ENCODE measurements around the gene MAST1. TPM values are rescaled to one million over a fixed set of nuclear protein-coding genes. Genes with fewer than 3 reads are reported as not detected.
A peak's percentile ranks its signal among the peaks of the same experiment; 100 is the strongest.

Gene MAST1
- polyA plus RNA-seq, 5 donors = 1.6 to 2.1 (median 2.0) TPM

DNA sequence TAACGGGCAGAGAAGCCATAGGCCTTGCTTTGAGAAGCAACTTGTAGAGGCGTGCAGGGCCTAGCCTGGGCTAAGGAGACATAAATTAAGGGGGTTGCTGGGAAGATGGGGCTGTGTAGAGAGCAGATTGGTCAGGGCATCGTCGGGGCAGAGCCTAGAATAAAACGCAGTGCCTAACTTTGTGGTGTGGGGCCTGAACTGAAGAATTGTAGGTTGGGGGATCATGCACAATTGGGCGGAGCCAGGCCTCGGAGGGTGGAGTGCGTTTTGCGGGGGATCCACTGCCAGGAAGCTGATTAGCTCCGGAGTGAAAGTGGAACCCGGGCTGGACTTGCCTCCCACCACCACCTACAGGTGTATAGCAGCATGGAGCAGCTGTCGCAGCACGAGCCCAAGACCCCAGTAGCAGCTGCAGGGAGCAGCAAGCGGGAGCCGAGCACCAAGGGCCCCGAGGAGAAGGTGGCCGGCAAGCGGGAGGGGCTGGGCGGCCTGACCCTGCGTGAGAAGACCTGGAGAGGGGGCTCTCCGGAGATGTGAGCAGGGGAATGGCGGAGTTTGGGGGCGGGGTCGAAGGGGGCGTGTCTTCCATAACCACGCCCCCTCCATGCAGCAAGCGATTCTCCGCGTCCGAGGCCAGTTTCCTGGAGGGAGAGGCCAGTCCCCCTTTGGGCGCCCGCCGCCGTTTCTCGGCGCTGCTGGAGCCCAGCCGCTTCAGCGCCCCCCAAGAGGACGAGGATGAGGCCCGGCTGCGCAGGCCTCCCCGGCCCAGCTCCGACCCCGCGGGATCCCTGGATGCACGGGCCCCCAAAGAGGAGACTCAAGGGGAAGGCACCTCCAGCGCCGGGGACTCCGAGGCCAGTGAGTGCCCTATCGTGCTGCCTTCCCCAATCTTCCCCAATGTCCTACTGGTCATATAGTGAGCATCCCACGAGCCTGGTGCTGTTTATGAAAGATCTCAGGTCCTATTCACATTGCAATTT, 29.1 kb downstream of the MAST1 start:
- DNase-seq = peak; percentile 69 to 73

DNA sequence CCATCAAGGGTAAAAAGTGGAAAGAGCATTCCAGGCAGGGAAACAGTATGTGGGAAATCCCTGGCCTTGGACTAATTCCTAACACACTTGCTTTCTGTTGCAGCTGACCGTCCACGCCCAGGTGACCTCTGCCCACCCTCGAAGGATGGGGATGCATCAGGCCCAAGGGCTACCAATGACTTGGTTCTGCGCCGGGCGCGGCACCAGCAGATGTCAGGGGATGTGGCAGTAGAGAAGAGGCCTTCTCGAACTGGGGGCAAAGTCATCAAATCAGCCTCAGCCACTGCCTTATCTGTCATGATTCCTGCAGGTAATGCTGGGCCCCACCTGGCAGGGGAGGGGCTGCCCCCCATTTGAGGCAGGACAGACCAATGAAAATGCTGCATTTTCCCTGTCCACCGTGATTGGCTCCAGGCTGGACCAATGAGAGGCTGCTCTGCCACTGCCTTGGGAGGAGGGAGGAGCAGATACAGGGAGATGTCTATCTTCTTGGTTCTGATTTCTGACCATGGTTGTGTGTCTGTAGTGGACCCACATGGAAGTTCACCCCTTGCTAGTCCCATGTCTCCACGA, 30.3 kb downstream of the MAST1 start:
- DNase-seq = no peak

DNA sequence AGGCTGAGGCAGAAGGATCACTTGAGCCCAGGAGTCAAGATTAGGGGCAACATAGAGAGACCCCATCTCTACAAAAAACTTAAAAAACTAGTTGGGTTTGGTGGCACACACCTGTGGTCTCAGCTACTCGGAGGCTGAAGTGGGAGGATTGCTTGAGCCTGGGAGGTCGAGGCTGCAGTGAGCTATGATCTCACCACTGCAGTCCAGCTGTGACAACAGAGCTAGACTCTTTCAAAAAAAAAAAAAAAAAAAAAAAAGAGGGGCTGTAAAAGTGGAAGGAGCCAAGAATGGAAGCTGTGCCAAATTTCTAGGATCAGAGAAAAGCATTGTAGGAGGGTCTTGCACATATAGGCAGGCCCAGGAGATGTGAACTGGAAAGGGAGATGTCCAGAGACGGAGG, 33.4 kb downstream of the MAST1 start:
- no peak for DNase-seq

DNA sequence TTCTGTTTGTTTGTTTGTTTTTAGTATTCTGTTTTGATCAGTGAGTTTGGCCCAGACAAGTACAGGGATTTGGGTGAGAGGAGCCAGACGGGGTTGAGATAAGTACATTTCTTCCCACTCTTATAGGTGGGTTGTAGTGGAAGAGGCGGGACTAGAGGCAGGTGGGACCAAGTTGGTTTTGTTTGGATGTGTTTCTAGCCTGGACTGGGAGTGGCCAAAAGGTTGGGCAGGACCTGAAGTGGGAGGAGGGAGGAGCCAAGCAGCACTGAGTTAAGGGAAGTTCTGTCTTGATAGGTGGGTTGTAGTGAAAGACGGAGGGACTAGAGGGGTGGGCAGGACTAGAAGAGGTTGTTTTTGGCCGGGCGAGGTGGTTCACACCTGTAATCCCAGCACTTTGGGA, 33.9 kb downstream of the MAST1 start:
- no peak for DNase-seq

DNA sequence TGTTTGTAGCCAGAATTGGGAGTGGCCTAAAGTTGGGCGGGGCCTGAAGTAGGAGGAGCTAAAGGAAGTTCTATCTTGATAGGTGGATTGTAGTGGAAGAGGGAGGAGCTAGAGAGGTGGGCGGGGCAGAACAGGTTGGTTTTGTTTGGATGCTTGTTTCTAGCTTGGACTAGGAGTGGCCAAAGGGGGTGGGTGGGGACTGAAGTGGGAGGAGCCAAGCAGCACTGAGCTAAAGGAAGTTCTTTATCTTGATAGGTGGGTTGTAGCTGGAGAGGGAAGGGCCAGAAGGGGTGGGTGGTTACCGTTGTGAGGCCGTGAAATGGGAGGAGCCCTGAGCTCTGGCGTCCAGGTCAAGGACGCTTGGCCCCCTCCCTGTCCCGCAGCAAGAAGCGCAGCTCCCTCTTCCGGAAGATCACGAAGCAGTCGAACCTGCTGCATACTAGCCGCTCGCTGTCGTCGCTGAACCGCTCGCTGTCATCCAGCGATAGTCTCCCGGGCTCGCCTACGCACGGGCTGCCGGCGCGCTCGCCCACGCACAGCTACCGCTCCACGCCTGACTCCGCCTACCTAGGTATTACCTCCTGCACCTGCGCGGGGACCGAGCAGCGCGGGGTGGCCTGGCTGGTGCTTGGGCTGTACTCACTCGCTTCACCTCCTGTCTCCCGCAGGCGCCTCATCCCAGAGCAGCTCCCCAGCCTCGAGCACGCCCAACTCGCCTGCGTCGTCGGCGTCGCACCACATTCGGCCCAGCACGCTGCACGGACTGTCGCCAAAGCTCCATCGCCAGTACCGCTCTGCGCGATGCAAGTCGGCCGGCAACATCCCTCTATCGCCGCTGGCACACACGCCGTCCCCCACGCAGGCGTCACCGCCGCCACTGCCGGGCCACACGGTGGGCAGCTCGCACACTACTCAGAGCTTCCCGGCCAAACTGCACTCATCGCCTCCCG, 34.9 kb downstream of the MAST1 start:
- DNase-seq = no peak

DNA sequence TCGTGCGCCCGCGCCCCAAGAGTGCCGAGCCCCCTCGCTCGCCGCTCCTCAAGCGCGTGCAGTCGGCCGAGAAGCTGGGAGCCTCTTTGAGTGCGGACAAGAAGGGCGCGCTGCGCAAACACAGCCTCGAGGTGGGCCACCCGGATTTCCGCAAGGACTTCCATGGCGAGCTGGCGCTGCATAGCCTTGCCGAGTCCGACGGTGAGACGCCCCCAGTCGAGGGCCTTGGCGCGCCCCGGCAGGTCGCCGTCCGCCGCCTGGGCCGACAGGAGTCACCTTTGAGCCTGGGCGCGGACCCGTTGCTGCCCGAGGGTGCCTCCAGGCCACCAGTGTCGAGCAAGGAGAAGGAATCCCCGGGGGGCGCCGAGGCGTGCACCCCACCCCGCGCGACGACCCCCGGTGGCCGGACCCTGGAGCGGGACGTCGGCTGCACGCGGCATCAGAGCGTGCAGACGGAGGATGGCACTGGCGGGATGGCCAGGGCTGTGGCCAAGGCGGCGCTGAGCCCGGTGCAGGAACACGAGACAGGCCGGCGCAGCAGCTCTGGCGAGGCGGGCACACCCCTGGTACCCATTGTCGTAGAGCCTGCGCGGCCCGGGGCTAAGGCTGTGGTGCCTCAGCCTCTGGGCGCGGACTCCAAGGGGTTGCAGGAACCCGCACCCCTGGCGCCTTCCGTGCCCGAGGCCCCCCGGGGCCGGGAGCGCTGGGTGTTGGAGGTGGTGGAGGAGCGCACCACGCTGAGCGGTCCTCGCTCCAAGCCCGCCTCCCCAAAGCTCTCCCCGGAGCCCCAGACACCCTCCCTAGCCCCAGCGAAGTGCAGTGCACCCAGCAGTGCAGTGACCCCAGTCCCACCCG, 35.8 kb downstream of the MAST1 start:
- DNase-seq = no peak

DNA sequence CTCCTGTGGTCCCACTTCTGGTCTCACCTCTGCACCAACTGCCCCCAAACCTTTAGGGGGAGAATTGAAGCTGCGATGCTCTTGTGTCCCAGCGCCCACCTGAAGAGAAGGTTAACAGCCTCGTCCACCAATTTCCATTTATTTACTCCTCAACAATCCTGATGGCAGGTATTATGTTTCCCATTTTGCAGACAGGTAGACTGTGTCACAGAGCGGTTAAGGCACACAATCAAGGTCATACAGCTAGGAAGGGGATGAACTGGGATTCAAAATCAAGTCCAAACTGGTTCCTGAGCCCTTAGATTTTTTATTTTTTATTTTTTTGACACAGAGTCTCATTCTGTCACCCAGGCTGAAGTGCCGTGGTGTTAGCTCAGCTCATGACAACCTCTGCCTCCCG, 36.8 kb downstream of the MAST1 start:
- no peak for DNase-seq

DNA sequence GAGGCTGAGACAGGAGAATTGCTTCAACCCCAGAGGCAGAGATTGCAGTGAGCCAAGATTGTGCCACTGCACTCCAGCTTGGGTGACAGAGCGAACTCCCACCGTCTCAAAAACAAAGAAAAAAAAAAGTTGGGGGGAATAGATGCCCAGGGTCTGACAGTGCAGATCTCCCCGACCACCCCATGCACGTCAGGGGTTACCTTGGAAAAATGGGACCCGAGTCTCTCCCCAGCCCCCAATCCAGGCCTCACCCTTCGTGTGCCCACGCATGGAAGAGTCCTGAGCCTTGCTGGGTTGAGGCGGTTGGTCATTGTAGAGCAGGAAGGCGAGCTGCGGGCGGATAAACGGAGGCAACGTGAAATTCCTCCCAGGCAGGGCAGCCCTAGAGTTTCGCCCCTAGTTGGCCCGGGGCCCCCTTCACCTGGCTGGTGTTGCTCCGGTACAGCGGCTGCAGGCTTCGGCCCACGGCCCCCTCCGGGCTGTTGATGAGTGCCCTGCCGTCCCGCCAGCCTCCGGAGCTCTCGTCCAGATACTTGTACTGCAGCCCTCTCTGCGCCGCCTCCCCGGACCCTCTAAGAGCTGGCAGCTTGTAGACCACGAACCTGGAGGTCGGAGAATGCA, 42.3 kb downstream of the MAST1 start:
- DNase-seq = peak in 1 of 2 donors; percentile 15

DNA sequence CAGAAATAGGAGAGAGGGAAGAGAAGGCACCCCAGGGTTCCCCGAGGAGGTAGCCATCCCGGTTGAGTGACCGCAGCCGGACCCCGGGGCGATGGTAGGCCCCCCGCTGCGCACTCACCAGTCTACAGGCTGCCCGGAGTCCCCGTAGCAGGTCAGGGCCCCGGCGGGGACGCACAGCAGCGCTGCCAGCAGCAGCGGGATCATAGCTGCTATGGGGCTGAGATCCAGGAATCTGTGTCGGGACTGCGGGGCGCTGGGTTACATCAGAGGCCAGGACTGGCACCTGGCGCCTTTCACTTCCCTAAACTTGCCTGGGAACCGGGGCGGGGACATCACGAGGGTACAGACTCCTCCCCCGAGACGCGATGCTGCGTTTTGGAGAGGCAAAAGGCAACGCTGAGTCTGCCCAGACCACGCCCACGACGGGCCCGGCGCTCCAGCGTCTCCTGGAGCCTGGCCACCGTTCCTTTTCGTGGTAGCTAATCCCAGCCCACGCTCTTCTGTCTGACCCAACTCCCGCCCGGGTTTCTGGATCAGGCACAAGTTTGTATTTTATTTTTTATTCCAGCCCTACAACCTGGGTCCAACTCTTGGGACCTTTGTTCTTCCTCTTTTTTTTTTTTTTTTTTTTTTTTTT, 43.0 kb downstream of the MAST1 start, which contains the start of gene DNASE2:
TSS of gene DNASE2 (minus strand) at position 278 of the 637 bp plus-strand sequence. CDS start at position 204, 74 bp downstream.
- peak; percentile 90 to 91 for DNase-seq

DNA sequence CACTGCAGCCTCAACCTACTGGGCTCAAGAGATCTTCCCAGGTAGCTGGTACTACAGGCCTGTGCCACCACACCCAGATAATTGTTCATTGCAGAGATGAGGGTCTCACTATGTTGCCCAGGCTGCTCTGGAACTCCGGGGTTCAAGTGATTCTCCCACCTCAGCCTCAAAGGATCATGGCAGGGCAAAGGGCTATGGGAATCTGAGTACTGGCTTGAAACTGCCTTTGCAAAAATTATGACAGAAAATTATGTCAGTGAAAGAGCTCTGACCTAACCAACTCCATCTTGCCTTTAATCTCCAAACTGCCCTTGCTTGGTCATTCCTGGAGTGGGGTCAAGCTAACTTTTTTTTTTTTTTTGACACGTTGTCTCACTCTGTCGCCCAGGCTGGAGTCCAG, 44.3 kb downstream of the MAST1 start:
- no peak for DNase-seq

DNA sequence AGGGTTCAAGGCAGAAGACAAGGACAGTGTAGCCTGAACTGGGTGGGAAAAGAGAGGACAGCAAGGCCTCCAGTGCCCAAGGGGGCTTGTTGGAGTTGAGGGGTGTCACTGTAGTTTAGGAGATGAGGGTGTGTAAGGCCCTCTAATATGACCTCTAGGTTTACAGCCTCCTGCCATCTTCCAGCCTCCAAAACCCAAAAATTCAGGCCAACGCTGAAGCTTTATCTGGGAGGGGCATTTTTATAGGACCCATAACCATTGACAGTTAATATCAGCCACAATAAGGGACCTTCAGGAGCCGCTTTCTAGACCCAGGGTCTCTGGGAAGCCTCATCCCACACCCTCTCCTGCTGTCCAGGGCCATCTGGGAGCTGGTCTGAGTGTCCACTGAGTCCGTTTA, 45.9 kb downstream of the MAST1 start:
- DNase-seq = no peak

DNA sequence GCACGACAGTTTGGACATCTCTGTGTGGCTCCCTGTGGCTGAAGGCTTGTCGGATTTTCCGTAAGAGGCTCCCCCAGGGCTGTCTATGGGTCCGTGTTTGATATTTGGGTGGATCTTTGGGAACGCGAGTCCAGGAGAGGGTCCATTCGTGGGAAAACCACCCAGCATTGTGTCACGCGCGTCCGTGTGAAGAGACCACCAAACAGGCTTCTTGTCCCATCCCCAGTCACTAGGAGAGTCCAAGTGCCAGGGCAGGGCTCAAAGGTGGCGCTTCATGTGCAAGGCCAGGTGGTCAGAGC, 46.3 kb downstream of the MAST1 start:
- DNase-seq = no peak

DNA sequence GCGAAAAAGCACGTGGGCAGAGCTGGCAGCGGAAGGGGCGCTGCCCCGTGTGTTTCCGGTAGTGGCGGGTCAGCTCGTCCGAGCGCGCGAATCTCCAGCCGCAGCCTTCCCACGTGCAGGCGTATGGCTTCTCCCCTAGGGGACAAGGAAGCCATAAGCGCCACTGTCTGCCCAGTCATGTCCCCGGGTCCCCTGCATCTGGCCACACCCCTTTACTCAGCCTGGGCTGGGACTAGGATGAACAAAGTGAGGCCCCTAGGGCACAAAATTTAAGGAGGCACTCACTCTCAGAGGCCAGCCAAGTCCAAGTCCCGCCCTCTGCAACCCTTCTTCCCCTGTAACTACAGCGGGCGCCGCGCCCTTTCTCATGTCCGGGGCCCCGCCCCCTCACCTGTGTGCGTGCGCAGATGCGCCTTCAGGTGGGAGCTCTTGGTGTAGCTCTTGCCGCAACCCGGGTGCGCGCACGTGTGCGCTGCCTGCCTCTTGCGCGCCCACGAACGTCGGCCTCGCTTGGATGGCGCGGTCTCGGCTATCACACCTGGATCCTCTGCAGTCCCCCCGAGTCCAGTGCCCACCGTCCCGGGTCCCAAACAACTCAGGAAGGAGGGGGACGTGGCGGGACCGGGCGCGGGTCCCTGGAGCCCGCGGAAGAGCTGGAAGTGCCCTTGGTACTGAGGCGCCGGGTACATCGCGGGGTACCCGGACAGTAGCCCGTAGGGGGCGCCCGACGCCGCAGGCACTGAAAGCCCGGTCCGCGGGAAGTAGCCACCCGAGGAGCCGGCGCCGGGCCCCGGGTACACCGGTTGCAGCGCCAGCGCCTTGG, 46.8 kb downstream of the MAST1 start:
- DNase-seq = peak in 1 of 2 donors; percentile 36

DNA sequence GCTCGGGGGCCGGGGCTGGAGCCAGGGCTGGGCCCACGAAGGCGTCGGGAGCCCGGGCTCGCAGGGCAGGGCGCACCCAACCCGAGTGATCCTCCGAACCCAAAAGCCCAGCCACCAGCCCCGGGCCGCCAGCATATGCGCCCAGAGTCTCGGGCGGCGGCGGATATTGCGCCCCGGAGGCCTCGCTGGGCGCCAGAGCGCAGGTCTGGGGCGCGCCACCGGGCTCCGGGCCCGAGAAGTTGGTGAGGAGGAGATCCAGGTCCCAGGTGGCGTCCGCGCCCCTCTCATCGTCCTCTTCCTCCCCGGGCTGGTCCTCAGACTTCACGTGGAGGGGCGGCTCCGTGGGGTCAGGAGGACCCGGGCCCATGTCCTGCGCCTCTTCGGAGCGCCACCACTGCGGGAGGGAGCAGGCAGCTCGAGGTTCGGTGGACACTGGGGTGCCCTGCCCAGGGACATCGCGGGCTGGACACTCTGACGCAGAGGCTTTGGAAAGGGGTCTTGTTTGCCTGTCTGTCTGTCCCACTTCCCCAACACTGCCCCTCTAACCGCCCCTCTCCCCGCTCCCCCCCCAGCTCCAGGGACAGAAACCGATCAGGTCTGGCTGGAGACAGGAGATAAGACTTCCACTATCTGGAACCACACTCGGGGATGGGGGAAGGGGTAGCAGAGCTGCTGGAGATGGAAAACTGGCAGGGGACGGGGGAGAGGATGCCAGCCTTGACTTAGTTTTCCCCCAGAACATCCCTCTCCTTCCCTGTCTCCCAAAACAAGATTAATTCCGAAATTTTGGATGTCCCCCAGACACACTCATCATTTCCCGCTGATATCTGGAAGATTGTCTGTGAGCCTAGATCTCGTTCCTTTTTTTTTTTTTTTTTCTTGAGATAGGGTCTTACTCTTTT, 47.7 kb downstream of the MAST1 start:
- no peak for DNase-seq

DNA sequence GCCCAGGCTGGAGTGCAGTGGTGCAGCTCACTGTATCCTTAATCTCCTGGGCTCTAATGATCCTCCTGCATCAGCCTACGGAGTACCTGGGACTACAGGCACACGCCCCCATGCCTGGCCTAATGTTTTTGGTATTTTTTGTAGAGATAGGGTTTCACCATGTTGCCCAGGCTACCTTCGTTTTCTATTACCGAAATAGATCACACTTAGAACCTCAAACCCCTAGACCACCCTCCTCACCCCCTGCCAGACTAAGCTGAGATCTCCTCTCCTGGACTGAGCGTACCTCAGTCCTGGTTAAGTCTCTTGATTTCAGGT, 48.3 kb downstream of the MAST1 start:
- DNase-seq = no peak

DNA sequence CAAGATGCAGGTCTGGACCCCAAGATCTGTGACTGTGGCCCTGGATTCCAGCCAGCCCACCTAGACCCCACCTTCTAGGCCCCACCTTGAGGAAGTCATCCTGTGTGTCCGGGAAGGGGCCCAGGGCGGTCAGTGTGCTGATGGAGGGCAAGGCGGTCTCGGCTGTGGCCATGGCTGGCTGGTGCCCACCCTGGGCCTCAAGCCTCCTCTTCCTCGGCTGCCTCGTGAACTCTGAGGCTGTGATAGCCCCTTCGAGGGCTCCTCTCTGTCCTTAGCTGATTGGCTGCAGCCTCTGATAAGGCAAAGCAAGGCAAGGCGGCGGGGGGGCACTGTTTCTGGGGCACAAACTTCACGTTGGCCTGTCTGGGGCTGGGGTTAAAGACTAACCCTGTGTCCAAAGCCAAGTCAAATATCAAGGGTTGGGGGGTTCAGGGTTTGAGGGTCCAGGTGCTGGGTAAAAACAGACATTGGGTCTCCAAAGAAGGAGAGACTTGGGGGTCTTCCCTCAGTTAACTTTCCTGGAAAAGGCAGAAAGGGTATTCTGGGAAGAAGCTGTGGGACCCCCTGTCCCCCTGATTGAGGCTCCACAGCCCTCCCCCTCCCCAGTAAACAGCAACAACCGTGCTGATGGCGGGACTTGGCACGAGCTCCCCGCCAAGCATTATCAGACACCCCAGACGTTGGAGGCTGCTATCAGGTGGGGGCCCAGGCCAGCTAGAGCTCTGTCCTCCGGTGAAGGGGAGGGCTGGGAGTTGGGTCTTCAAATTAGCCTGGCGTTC, 48.8 kb downstream of the MAST1 start, which contains the start of gene KLF1:
TSS of gene KLF1 (minus strand) at position 233 of the 779 bp plus-strand sequence. CDS start at position 172, 61 bp downstream.
- DNase-seq = no peak

DNA sequence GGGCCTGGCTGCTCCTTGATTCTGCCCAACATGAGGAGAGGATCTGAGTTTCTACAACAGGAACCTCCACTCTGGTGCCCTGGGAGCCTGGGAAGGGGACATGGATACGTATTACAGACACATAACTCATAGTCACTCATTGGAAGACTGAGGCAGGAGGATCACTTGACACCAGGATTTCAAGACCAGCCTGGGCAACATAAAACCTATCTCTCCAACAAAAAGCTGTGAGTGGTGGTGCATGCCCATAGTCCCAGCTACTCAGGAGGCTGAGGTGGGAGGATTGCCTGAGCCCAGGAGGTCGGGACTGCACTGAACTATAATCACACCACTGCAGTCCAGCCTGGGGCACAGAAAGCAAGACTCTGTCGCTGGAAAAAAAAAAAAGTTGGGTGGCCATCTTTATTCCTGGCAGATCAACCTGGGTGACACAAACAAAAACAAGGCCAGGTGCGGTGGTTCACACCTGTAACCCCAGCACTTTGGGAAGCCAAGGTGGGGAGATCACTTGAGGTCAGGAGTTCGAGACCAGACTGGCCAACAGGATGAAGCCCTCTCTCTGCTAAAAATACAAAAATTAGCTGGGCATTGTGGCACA, 49.8 kb downstream of the MAST1 start:
- DNase-seq = no peak
